Central memory CD8-positive, alpha-beta T cell (primary cell): ENCODE measurements around the gene CLIP2.

ENCODE experiments used
- ATAC-seq: fragments of 150-1000 bp; cut with Tn5 transposase; replicated peaks from 2 replicates; pipeline ENCODE4 v1.10.0; 2022; ENCODE audit warnings: mild to moderate bottlenecking, moderate FRiP score, moderate number of reproducible peaks; ENCODE audit not compliant: poor library complexity, severe bottlenecking; ENCODE audit errors: extremely low read depth
- DNase-seq, 2 donors: peaks; one replicate each; pipeline ENCODE4 v3.0.0; 2021; ENCODE audit warnings: low spot score in 2 of 2
- H3K27ac Mint-ChIP-seq: one replicate; pipeline ENCODE4 v1.8.0; 2022; ENCODE audit warnings: low read depth, mild to moderate bottlenecking, moderate library complexity, mixed read lengths
- H3K27me3 Mint-ChIP-seq: one replicate; pipeline ENCODE4 v1.8.0; 2022; ENCODE audit warnings: mixed read lengths
- H3K36me3 Mint-ChIP-seq: one replicate; pipeline ENCODE4 v1.8.0; 2022; ENCODE audit warnings: mild to moderate bottlenecking, moderate library complexity, mixed read lengths; ENCODE audit not compliant: insufficient read depth
- H3K4me1 Mint-ChIP-seq: one replicate; pipeline ENCODE4 v1.8.0; 2022; ENCODE audit warnings: mixed read lengths
- H3K4me3 Mint-ChIP-seq: one replicate; pipeline ENCODE4 v1.8.0; 2022; ENCODE audit warnings: mild to moderate bottlenecking, moderate library complexity, mixed read lengths
- H3K9me3 Mint-ChIP-seq: one replicate; pipeline ENCODE4 v1.8.0; 2022; ENCODE audit warnings: mixed read lengths

Gene CLIP2

DNA sequence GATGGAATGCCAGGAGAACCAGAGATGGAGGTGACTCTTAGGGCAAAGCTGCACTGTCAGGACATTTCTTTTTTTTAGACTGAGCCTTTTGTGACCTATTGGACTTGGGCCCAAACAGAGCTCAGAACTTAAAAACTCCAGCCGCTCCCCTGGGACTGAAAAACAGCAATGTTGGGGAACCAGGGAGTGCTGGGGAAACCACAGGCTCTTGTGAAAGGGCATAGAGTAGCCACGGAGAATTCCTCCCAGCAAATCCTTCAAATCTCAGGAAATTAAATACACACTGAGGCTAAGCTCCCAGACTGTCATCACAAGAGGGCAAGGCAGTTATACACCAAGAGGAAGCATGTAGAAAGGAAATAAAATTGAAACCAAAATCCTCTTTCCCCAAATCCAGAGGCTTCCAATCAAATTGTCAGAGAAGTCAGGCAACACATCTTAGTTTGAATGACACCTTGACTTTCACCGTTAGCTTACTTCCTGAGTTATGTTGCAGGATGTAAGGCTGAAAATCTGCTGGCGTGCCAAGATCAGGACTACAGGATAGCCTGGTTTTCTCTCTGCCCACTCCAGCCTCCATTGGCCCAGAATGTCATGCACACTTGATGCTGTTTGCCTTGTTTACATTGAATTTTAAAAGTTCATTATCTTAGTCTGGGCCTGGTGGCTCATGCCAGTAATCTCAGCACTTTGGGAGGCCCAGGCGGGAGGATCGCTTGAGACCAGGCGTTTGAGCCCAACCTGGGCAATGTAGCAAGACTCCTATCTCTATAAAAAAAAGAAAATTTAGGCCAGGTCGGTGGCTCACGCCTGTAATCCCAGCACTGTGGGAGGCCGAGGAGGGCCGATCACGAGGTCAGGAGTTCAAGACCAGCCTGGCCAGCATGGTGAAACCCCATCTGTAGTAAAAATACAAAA is 32.5 kb upstream of the CLIP2 start:
- ATAC-seq (no peak), DNase-seq (no peak)
- Mint-ChIP-seq H3K4me1 (peaks cover 12% of the 10 kb centered on the region), H3K9me3 (no peaks in the 10 kb centered on the region), H3K27ac (peak overlapping the region; percentile 52), H3K27me3 (no peaks in the 10 kb centered on the region), H3K4me3 (peak overlapping the region; percentile 94), H3K36me3 (peaks cover 10% of the 10 kb centered on the region)

- Mint-ChIP-seq H3K9me3 (no peaks in the 10 kb centered on the region), H3K36me3 (peaks cover 5% of the 10 kb centered on the region), H3K27ac (no peak overlapping the region), H3K4me3 (no peak overlapping the region), H3K4me1 (peaks cover 12% of the 10 kb centered on the region), H3K27me3 (peaks cover 13% of the 10 kb centered on the region)
- DNase-seq (no peak), ATAC-seq (no peak)
These were observed 30.6 kb upstream of the CLIP2 start for GRCh38 chr7:74258639-74259038.

DNA sequence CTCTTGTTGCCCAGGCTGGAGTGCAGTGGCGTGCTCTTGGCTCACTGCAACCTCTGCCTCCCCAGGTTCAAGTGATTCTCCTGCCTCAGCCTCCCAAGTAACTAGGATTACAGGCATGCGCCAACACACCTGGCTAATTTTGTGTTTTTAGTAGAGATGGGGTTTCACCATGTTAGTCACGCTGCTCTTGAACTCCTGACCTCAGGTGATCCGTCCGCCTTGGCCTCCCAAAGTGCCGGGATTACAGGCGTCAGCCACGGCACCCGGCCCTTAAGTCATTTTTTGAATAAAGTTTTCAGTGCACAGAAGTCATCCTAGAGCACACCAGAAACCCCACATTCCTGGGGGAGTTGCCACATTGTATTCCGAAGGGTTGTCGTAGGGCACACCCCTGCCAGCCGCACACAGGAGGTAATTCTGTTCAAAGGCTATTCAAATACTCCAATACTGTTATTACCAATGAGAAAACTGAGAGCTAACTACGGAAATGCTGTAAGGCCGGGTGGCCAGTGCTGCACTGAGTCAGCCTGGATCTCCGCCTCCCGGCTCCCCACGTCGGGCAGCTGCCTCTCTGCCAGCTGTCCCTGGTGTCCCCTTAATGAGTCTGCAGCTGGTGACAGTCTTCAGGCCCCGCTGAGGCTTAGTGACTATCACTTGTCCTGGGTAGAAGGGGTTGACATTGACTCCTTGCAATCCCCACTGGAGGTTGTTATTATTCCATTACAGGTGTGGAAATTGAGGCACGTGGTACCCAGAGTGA is 26.4 kb upstream of the CLIP2 start:
- no peak overlapping the region for H3K4me3 Mint-ChIP-seq

DNA sequence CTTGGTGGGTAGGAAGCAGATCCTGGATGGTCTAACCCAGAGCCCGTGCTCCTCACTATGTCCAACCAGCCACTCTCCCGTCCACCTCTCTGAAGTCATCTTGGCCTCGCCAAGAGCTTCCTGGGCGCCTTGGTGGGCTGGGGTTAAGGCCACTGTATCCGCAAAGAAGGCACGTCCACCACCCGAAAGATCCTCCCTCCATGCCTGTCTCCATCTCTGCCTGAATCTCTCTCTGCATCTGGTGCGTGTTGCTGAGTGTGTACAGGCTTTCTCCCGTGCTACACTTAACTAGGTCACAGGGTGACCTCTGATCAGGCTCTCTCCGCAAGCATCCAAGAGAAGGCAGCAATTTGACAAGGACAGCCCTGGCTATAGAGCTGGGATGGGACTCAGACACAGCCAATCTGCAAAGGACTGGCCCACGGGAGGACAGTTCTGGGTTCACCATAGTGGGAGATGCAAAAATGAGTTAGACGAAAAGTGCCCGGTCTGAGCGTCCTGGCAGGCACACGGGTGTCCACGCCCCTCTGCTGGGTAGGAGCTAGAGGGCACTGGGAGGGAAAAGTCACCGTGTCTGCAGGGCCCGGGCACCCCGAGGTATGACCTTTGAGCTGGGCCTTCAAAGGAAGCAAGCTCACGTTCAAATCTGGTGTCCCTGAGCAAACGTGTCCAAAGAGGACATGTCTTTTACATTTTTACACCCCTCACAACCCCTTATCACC is 25.6 kb upstream of the CLIP2 start:
- Mint-ChIP-seq H3K4me1 (no peaks in the 10 kb centered on the region), H3K36me3 (peaks cover 1% of the 10 kb centered on the region), H3K4me3 (no peak overlapping the region), H3K9me3 (no peaks in the 10 kb centered on the region), H3K27me3 (peaks cover 15% of the 10 kb centered on the region), H3K27ac (no peak overlapping the region)
- DNase-seq (no peak), ATAC-seq (no peak)

More for the DNA sequence above, 26.4 kb upstream of the CLIP2 start:
- Mint-ChIP-seq H3K27me3 (peaks cover 15% of the 10 kb centered on the region), H3K9me3 (no peaks in the 10 kb centered on the region), H3K27ac (no peak overlapping the region), H3K4me1 (no peaks in the 10 kb centered on the region), H3K36me3 (peaks cover 2% of the 10 kb centered on the region)
- DNase-seq, result no peak
- no peak for ATAC-seq

DNA sequence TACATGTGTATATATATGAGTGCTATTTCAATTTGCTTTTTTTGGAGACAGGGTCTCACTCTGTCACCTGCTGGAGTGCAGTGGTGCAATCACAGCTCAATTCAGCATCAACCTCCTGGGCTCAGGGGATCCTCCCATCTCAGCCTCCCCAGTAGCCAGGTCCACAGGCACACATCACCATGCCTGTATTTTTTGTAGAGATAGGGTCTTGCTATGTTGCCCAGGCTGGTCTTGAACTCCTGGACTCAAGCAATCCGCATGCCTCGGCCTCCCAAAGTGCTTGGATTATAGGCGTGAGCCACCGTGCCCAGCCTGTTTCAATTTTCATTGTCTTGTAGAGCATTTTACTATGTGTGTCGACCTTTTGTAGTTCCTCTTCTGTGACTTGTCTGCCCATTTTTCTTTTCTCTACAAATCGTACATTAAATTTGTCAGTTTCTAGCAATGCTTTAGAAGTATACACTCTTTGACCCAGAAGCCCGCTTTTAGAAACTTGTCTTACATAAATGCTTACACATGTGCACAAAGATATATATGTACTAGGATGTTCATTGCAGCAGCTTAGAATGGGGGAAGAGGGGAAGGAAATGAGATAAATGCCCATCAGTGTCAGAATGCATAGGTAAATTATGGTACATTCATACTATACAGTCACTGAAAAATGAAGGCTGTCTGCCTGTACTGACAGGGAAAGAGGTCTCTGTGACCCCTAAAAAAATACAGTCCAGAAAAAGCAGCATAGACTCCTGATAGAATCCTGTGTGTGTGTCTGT is 22.8 kb upstream of the CLIP2 start:
- H3K36me3 Mint-ChIP-seq, result no peaks in the 10 kb centered on the region
- DNase-seq (no peak), ATAC-seq (no peak)
- no peaks in the 10 kb centered on the region for H3K9me3 Mint-ChIP-seq
- H3K27ac Mint-ChIP-seq, result no peak overlapping the region
- H3K27me3 Mint-ChIP-seq, result peaks cover 15% of the 10 kb centered on the region
- no peak overlapping the region for H3K4me3 Mint-ChIP-seq
- H3K4me1 Mint-ChIP-seq, result no peaks in the 10 kb centered on the region

DNA sequence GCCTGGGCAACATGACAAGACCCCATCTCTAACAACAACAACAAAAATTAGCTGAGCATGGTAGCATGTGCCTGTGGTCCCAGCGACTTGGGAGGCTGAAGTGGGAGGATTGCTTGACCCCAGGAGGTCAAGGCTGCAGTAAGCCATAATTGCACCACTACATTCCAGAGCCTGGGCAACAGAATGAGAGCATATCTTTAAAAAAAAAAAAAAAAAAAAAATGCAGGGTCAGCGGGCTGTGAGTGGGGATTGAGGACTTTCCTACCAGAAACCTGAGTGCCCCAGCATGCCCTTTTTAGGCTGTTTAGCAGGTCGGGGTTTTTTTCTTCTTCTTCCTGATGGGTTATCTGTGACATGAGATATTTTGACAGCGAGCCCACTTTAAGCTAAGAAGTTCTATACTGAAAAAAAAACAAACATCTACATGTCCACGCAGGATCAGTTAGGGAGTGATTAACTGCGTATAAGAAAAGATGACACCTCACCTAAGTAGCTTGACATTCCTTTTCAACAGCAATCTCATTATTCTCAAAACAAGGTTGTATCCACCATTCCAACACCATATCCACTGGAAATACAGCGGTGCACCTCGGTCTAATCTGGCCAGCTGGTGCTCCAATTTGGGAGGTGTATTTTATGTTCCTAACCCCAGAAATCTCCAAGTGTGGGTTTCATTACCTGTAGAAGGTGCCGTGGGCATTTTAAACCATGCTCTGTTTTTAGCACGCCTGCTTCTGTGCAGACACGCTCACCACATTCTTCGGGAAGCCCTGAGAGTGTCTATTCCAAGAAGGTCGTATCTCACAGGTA is 21.2 kb upstream of the CLIP2 start:
- H3K9me3 Mint-ChIP-seq, result no peaks in the 10 kb centered on the region
- no peak for DNase-seq
- no peak overlapping the region for H3K27ac Mint-ChIP-seq
- H3K4me1 Mint-ChIP-seq, result no peaks in the 10 kb centered on the region
- no peaks in the 10 kb centered on the region for H3K36me3 Mint-ChIP-seq
- peaks cover 23% of the 10 kb centered on the region for H3K27me3 Mint-ChIP-seq
- ATAC-seq, result no peak
- no peak overlapping the region for H3K4me3 Mint-ChIP-seq

DNA sequence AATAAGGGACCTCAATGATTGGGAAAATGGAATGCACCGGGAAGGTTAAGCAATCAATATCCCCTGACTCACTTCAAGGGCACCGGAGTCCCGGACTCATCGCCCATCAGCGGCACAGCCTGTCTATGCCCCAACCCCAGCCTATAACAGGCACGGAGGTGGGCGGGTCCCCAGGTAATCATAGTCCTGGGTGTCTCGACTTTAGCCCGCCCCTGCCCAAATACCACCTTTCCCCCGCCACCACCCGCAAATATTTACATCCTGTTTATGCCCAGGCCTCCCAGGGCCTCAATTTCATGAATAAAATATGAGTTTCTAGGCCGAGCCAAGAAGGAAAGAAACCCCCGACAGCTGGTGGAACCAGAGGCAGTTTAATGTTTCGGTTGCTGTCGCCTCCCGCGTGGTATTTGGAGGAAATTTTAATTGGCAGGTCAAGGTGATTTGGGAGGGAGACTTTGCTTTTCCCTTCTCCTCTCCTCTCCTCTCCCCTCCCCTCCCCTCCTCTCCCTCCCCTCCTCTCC is 19.4 kb upstream of the CLIP2 start:
- Mint-ChIP-seq H3K27me3 (peaks cover 14% of the 10 kb centered on the region), H3K27ac (peak overlapping the region; percentile 64)

GRCh38 chr7:74271742-74272141 is 17.5 kb upstream of the CLIP2 start:
- peaks cover 14% of the 10 kb centered on the region for H3K27me3 Mint-ChIP-seq
- ATAC-seq, result no peak

More for the DNA sequence above, 19.4 kb upstream of the CLIP2 start:
- Mint-ChIP-seq H3K4me3 (peak overlapping the region; percentile 66), H3K9me3 (no peaks in the 10 kb centered on the region), H3K36me3 (no peaks in the 10 kb centered on the region), H3K4me1 (no peaks in the 10 kb centered on the region)
- DNase-seq, result peak; percentile 24 to 45
- peak; percentile 62 for ATAC-seq

GRCh38 chr7:74272305-74273038 is 16.7 kb upstream of the CLIP2 start:
- no peak for ATAC-seq
- Mint-ChIP-seq H3K27me3 (peaks cover 14% of the 10 kb centered on the region), H3K27ac (no peak overlapping the region), H3K9me3 (no peaks in the 10 kb centered on the region), H3K4me1 (no peaks in the 10 kb centered on the region), H3K36me3 (no peaks in the 10 kb centered on the region), H3K4me3 (no peak overlapping the region)
- no peak for DNase-seq

More at GRCh38 chr7:74271742-74272141, 17.5 kb upstream of the CLIP2 start:
- Mint-ChIP-seq H3K9me3 (no peaks in the 10 kb centered on the region), H3K4me3 (no peak overlapping the region), H3K4me1 (no peaks in the 10 kb centered on the region), H3K36me3 (no peaks in the 10 kb centered on the region), H3K27ac (no peak overlapping the region)
- DNase-seq, result no peak

DNA sequence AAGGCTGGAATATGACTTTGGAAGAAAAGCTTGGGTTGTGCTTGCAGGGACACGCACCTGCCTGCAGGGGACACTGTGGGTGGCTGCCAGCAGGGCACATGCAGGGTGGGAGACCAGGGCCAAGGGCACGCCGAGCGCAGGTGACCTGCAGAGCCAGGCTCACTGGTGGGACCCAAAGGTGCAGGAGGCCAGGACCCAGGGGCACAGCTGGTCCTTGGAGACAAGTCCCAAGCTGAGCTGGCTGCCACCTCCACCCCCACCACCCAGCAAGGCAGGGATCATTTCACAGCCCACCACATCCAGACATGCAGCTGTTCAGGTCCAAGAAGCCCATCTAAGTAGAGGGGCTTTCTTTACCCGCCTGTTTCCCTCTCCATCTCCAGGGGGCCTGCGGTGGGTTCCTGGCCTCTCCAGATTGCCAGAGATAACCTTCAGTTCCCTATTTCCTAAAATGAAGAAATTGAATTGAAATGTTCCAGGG is 13.8 kb upstream of the CLIP2 start:
- Mint-ChIP-seq H3K27ac (no peak overlapping the region), H3K36me3 (no peaks in the 10 kb centered on the region), H3K4me1 (no peaks in the 10 kb centered on the region), H3K9me3 (no peaks in the 10 kb centered on the region), H3K27me3 (peaks cover 14% of the 10 kb centered on the region), H3K4me3 (no peak overlapping the region)
- DNase-seq, result no peak
- ATAC-seq, result no peak

- DNase-seq, result no peak
- no peaks in the 10 kb centered on the region for H3K4me1 Mint-ChIP-seq
- no peaks in the 10 kb centered on the region for H3K9me3 Mint-ChIP-seq
- no peaks in the 10 kb centered on the region for H3K36me3 Mint-ChIP-seq
- H3K27me3 Mint-ChIP-seq, result peaks cover 3% of the 10 kb centered on the region
- no peak overlapping the region for H3K4me3 Mint-ChIP-seq
- no peak for ATAC-seq
- no peak overlapping the region for H3K27ac Mint-ChIP-seq
These were observed 11.6 kb upstream of the CLIP2 start for GRCh38 chr7:74277636-74278035.
